Mammary epithelial cell (primary cell): Measurements from ENCODE around the gene DONSON.

Source experiments
- EZH2 ChIP-seq: IDR thresholded peaks from 2 replicates; pipeline ENCODE4 v1.6.1; 2012; ENCODE audit warnings: low read length, inconsistent platforms, borderline replicate concordance
- TF ChIP-seq, protein P1 (sequence below), 2 donors: IDR thresholded peaks in 1 of 2; conservative IDR thresholded peaks in 1 of 2; 2 replicates each; pipeline ENCODE4 v1.5.1; 2011 to 2012; ENCODE audit warnings: inconsistent platforms in 2 of 2, low read length in 2 of 2, mild to moderate bottlenecking in 2 of 2, control low read depth in 1 of 2, low read depth in 1 of 2; ENCODE audit not compliant: insufficient read depth in 1 of 2; ENCODE audit errors: extremely low read depth in 1 of 2

DNA sequence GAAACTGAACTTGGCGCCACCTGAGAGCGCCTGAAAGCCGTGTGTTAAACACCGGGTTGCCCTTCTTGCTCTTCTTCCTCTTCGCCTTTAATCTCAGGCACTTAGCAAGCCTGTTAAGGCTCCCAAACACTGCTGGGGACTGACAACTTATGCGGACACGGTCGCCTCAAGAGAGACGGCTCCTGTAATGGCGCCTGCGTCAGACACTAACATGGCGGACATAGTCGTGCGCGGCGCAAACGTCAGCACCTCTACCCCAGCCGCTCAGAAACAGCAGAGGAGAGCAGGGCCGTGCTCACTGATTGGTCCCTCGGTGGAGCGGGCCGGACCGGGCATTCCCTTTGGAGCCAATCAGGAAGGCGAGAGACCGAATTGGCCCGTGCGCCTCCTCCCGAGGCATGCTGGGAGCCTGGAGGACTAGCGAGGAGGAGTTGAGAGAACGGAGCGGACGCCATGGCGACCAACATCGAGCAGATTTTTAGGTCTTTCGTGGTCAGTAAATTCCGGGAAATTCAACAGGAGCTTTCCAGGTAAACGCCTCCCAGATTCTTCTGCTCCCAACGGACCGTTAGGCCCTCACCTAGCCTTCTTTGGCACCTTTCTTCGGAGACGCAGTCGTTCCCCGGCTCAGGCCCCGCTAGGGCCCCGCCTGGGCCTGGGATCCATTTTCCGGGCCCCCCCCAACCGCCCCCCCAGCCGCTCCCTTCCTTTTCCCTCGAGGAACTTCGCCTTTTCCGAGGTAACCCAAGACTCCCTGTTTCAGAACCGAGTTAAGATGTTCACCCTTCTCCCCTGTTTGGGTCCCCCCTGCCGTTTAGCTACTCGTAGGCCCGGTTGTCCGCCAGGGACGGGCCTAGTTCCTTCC, 45.6 kb downstream of the DONSON start, which contains the start of gene SON:
- TF ChIP-seq, protein P1, sequence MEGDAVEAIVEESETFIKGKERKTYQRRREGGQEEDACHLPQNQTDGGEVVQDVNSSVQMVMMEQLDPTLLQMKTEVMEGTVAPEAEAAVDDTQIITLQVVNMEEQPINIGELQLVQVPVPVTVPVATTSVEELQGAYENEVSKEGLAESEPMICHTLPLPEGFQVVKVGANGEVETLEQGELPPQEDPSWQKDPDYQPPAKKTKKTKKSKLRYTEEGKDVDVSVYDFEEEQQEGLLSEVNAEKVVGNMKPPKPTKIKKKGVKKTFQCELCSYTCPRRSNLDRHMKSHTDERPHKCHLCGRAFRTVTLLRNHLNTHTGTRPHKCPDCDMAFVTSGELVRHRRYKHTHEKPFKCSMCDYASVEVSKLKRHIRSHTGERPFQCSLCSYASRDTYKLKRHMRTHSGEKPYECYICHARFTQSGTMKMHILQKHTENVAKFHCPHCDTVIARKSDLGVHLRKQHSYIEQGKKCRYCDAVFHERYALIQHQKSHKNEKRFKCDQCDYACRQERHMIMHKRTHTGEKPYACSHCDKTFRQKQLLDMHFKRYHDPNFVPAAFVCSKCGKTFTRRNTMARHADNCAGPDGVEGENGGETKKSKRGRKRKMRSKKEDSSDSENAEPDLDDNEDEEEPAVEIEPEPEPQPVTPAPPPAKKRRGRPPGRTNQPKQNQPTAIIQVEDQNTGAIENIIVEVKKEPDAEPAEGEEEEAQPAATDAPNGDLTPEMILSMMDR (conservative IDR thresholded peaks at IDR 0.05 in 1 of 2, IDR thresholded peaks at IDR 0.05 in 1 of 2; ENCODE audit: extremely low read depth in 1 of 2, insufficient read depth in 1 of 2, low read depth in 1 of 2, low read length in 2 of 2): no peak
- TF ChIP-seq EZH2: no peak
